HG03066 (cell line): ENCODE data around the gene ACSL4.
"Not testable (repeated sequence)": the region's sequence is repeated elsewhere in the genome, so short reads cannot be mapped to it uniquely, and the experiment has no call there.

Source experiments
- ATAC-seq: cut with Tn5 transposase; IDR thresholded peaks from one replicate; pipeline ENCODE4 v1.9.1; 2021; ENCODE audit warnings: low read depth; ENCODE audit not compliant: unreplicated experiment

ACSL4 gene

DNA sequence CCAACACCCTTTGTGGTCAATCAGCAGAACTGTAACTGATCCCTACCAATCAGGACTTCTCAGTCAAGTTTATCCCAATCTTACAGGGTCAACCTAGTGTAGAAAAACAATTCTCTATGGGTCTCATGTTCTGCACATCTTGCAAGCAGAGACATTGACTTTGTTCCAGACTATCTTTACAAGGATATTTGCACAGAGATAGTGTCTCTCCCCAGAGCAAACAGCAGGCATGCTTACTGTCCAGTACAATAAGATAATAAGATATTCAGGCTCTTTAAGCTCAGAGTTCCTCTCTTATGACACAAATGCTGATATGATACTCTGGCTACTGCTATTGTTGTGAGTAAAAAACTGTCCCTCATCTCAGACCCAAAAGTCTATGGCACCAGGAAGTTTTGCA lies 53.2 kb downstream of the ACSL4 start:
- ATAC-seq, result no peak

DNA sequence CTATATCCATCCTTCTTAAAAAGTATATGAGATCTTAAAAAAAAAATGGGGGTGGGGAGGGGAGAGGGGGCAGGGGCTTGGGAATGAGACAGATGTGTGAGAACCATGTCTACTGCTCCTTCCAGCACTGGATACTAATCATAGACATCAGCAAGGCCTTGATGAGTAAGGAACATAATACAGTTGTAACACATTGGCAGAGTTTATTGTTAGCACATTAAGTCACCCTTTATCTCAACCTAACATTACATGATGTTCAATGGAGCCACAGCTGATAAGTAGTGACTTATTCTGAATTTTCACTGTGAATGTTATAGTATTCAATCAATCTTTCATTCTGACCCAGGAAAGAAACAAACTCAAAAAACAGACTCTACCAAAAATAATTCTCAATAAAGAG lies 60.8 kb downstream of the ACSL4 start:
- no peak for ATAC-seq

DNA sequence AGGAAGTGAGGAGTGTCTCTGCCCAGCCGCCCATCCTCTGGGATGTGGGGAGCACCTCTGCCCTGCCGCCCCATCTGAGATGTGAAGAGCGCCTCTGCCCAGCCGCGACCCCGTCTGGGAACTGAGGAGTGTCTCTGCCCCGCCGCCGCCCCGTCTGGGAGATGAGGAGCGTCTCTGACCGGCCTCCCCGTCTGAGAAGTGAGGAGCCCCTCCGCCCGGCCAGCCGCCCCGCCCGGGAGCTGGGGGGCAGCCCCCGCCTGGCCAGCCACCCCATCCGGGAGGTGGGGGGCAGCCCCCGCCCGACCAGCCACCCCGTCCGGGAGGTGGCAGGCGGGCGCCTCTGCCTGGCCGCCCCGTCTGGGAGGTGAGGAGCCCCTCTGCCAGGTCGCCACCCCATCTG lies 61.9 kb downstream of the ACSL4 start:
- not testable (repeated sequence) for ATAC-seq

DNA sequence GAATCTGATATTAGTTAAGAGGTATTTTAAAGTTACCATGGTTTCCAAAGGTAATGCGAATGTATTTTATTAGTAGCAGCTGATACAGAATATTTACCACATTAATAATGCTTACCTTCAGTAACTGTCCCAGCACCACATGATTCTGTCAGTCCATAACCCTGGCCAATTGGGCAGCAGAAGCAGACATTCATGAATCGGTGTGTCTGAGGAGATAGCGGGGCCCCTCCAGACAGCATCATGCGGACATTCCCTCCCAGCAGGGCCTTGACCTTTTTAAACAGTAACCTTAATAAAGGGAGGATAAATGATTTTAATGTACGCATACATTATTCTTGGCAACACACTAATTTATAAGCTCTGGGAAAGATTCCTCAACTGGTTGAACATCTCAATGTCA lies 65.1 kb downstream of the ACSL4 start:
- no peak for ATAC-seq

DNA sequence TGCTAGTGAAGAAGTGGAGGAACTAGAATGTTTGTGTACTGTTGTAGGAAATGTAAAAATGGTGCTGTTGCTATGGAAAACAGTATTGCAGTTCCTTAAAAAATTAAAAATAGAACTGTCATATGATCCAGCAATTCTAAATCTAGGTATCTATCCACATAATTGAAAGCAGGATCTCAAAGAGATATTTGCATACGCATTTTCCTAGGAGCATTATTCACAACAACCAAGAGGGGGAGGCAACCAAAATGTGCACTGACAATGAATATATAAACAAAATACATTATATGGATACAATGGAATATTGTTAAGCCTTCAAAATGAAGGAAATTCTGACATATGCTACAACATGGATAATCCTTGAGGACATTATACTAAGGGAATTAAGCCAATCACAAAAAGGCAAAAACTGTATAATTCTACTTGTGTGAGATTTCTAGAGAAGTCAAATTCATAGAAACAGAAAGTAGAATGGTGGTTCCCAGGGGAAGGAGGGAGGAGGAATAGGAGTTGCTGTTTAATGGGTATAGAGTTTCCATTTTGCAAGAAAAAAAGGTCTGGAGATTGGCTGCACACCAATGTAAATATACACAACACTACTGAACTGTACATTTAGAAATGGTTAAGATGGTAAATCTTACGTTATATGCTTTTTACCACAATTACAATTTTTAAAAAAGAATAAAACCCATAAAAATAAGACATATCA lies 72.5 kb downstream of the ACSL4 start:
- no peak for ATAC-seq

DNA sequence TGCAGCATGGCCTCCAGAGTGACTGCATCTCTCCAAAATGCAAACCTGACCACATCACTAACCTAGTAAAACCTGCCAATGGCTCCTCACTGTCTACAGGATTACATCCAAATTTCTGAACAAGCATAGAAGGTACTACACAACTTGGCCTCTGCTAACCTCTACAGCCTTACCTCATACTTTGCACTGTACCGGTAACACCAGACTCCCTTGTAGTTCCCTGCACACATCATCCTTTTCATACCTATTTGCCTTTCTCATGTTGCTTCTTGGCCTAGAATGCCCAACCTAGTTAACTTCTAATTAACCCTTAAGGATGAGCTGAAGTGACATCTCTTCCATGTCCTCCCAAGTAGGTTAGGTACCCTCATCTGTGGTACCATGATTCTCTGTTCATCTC lies 74.7 kb downstream of the ACSL4 start:
- no peak for ATAC-seq

DNA sequence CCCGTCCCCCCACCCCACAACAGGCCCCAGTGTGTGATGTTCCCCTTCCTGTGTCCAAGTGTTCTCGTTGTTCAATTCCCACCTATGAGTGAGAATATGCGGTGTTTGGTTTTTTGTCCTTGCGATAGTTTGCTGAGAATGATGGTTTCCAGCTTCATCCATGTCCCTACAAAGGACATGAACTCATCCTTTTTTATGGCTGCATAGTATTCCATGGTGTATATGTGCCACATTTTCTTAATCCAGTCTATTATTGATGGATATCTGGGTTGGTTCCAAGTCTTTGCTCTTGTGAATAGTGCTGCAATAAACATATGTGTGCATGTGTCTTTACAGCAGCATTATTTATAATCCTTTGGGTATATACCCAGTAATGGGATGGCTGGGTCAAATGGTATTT lies 75.7 kb downstream of the ACSL4 start:
- not testable (repeated sequence) for ATAC-seq

DNA sequence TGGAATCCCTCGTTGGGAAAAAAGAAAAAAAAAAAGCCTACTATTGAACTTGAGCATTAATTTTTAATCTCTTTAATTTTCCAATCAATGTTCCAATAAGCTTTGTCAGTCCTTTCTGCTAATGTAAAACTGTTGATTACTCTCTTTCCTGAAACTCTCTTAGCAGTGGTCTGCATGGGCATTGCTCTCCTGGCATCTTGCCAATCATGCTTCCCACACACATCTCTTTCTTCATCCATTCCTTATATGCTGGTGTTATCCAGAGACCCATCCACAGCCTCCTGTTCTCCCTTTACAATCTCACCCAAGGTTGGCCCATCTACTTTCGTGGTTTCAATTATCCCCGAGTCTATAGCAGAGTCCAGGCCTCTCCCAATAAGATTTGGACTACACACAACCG lies 76.3 kb downstream of the ACSL4 start:
- ATAC-seq, result no peak

DNA sequence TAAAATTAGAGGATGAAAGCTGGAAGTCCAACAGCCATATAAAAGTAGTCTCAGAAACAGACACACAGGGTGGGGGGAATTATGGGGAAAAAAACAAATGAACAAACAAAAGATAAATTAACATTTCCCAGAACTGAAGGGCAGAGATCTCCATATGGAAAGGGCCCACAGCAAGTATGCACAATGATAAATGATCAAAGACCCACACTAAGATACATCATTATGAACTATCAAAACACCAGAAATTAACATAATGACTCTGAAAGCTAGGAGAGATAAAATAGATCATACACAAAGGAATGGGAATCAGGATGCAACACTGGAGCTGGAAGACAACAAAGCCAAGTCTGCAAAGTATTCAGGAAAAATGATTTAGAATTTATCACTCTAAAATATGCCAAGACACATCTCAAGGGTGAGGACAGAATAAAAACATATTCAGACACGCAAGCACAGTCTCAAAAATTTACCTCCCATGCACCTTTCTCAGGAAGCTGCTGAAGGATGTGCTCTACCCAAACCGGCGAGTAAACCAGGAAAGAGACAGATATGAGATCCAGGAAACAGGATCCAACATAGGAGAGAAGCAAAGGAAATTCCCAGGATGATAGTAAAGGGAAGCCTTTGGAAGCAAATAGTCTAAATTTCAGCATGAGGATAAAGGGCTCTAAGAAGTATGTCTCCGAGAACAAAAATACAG lies 77.4 kb downstream of the ACSL4 start:
- no peak for ATAC-seq

DNA sequence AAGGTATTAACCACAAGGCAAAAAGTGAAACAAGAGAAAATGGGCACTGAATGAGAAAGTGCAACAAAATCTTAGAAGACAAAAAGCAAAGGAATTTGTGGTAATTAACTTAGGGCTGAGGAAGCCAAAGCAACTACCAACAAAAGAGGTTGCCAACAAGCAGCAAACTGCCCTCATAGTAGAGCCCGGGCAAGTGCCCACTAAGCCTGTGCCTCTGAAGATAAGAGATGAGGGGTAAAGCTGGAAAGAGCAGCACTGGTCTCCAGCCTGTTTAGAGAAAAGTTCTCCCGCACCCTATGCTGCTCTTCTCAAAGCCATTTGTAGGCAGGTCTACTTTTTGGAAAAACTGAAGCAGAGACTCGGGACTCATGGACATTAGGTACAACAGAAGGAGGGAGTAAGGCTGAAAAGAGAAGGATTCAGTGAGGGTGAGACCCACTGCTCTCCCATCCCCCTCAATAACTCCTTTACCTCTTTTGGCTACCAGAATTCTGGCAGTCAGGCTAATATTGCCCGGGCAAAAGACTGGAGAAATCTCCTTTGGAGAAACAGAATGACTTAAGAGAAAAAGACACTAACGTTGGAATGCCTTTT lies 78.4 kb downstream of the ACSL4 start:
- no peak for ATAC-seq

DNA sequence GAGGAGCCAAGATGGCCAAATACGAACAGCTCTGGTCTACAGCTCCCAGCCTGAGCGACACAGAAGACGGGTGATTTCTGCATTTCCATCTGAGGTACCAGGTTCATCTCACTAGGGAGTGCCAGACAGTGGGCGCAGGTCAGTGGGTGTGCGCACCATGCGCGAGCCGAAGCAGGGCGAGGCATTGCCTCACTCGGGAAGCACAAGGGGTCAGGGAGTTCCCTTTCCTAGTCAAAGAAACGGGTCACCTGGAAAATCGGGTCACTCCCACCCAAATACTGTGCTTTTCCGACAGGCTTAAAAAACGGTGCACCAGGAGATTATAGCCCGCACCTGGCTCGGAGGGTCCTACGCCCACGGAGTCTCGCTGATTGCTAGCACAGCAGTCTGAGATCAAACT lies 88.4 kb downstream of the ACSL4 start:
- ATAC-seq, result not testable (repeated sequence)

DNA sequence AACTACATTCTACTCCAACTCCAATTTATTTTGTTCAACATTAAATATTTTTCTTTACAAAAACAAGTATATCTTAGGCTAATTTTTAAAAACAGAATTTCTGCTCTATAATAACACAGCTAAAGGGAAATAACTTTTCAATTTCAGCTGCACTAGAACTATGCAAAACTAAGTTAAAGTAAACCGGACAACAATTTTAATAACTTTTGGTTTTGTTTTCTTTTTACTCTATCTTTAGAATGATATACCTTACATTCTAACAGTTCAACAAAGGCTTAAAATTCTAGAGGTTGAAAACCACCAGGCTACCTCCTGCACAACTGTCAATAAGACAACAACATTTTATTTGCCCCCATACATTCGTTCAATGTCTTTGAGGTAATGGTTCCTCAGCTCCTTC lies 89.4 kb downstream of the ACSL4 start:
- ATAC-seq, result no peak

DNA sequence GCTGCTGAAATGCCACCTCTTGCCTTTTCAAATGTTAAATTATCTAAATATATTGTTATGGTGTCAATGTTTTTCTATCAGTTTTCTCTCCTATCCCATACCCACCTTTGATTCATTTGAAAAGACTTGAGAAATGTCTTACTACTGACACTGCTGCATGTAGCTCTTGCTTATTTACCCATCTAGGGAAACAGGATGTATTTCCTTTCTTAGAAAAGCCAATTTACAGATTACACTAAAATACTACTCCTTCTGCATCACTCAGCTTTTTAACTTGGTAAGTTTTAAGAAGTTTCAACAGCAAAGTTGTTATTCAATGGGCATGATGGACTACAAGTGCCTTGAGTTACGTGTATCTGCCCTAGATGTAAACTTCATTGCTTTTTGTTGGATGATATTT lies 94.9 kb downstream of the ACSL4 start:
- no peak for ATAC-seq

DNA sequence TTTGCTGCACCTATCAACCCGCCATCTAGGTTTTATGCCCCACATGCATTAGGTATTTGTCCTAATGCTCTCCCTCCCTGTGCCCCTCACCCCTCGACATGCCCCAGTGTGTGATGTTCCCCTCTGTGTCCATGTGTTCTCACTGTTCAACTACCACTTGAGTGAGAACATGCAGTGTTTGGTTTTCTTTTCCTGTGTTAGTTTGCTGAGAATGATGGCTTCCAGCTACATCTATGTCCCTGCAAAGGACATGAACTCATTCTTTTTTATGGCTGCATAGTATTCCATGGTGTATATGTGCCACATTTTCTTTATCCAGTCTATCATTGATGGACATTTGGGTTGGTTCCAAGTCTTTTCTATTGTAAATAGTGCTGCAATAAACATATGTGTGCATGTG lies 95.6 kb downstream of the ACSL4 start:
- not testable (repeated sequence) for ATAC-seq

DNA sequence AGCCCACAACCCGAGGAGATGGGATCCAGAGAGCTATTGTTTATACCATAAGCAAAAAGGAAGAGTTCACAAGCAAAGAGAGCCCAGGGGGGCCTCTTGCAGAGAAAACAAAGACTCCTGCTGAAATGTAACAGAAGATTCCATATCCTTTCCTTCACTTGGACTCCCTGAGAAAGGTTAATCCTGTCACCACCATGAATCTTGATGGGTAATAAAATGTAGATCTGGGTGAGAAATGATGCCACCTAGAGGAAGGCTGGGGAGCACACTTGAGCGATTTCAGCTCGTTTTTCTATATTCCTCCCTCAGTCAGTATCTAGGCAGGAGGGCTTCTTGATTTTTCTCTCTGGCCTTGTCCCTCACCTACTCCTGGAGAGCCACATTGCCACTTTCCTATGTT lies 97.9 kb downstream of the ACSL4 start:
- ATAC-seq, result no peak

DNA sequence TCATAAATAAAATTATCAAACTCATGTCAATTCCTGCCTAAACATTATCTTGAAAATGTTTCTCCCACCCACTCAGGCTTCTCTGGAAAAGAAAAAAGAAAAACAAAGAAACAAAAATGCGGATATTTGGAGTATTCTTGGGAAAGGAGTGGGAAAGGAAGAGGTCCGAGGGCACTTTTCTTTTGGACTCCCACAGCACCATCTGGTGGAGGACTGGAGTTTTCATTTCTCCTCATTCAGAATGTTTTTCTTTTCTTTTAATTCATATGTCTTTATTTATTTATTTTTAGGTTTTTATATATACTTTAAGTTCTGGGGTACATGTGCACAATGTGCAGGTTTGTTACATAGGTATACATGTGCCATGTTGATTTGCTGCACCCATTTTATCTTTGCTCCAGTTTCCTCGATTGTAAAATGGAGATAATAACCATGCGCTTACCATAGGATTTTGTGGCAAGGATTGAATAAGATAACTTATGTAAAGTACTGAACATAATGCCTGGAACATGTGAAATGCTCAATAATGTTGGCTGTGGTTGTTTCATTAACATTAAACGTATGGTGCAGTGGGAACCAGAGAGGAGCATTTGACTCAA lies 100.1 kb downstream of the ACSL4 start:
- no peak for ATAC-seq

DNA sequence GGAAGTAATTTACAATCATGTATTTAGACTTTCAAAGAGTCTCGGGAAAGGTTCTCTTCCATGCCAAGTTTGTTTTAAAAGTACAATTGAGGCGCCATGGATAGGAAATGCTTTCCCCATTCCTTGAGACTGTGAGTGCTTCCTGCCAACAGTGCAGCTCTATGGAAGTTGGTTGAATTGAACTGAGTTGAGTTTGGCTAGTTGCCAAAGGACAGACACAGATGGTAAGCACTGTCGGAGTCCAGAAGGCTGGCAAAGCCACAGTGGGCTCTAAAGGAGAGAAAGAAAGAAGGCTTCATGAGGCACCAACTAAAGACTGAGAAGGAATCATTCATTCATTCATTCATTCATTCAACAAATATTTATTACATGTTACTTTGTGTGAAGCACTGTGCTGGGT lies 103.7 kb downstream of the ACSL4 start:
- no peak for ATAC-seq

DNA sequence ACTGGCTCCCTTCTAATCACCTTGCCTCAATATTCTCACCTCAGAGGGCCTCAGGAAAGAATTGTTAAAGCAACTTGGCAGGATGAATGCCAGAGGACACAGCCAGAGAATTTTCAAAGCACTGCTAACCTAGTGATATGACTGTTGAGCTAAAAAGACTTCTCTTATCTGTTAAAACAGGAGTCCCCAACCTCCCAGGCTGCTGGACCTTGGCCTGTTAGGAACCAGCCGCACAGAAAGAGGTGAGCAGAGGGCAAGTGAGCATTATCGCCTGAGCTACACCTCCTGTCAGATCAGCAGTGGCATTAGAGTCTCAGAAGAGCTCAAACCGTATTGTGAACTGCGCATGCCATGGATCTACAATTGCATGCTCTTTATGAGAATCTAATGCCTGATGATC lies 106.4 kb downstream of the ACSL4 start:
- ATAC-seq, result no peak

DNA sequence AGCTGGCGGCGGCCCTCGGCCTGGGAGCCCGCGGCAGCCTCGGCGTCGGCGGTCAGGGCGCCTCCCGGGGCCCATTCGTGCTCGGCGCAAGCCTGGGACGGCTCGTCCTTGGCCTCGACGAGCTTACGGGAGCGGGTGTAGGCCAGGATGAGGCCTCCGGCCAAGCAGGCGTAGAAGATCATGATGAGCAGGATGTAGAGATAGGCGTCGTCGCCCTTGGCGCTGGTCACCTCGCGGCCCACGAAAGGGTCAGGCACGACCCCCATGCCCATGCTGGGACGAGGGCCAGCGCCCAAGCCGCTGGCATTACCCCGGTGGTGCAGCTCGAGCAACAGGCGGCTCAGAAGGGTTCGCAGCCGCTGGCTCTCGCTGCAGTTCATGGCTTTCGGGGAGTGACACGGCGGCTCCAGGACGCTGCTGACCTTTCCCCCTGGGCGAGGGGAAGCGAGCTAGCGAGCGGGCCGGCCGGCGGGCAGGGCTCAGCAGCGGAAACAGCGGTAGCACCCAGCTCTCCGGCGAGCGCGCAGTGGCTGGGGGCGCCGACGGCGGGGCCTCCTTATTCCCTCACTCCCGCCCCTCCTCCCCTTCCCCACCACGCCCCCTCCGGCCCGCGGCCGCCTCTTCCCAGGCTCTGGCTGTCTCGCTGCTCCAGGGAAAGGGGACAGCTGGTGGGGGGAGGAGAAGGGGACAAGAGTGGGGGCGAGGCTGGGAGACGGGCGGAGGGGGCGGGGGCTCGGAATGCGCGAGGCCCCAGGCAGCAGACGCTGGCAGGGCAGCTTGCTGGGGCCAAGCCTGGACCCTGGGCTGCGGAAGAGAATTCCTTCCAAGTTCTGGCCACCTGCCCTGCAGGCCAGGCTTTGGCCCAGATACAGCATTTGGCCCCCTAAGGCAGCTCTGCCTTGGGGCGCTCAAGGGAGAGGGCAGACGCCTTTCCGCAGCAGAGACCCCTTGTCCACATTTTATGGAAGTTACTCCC lies 108.1 kb downstream of the ACSL4 start, which contains the start of gene KCNE5:
TSS of gene KCNE5 (minus strand) at position 532 of the 976 bp plus-strand sequence. CDS start at position 380, 152 bp downstream.
- ATAC-seq, result no peak

DNA sequence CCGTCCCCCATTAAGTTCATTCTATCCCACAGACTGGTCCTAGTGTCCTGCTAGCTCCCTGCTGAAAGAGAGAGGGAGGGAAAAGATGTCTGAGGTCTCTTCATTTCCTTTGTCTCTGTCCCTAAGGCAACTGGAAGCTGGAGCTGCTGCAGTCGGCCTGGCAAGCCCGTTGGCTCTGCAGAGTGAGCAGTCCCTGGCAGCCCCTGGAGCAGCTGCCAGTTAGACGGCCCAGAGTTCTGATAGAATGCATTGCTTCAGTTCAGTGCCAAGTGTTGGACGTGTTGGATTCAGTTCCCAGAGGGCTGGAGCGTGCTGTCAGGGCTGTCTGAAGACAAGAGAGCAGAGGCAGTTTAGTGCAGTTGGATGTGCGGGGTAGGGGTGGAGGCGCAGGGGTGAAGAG lies 109.1 kb downstream of the ACSL4 start:
- ATAC-seq, result no peak
